Caco-2 (cell line): ENCODE data around the gene TRIB2. TPM values are rescaled to one million over a fixed set of nuclear protein-coding genes. Genes with fewer than 3 reads are reported as not detected.

ENCODE experiments used
- BruUV-seq: library from RNA; stranded (reverse); fragments of 400-500 nt; replicated peaks from 2 replicates; lab custom pipeline; 2021; lab: Mats Ljungman, UMichigan
- CTCF ChIA-PET: fragments of 300-600 bp; sonication (Branson Sonifier 250); formaldehyde crosslinking; loops from one replicate; lab custom pipeline; 2022; ENCODE audit warnings: antibody characterized with exemption; lab: Charles Lee
- POLR2A ChIA-PET: fragments of 300-600 bp; sonication (Branson Sonifier 250); formaldehyde crosslinking; loops from one replicate; lab custom pipeline; 2022; ENCODE audit warnings: antibody characterized with exemption; lab: Charles Lee
- DNase-seq, 2 experiments: peaks; one replicate each; pipeline versions ENCODE4 v3.0.0 to v3.0.0-alpha.2; 2020 to 2022
- H3K27me3 ChIP-seq: replicated peaks from 2 replicates; pipeline ENCODE4 v1.6.0; 2011; ENCODE audit warnings: low read length; ENCODE audit not compliant: control insufficient read depth, insufficient read depth
- H3K36me3 ChIP-seq: 2 replicates; pipeline ENCODE4 v1.5.1; 2011; ENCODE audit warnings: low read length; ENCODE audit not compliant: control insufficient read depth, insufficient read depth
- H3K4me1 ChIP-seq: fragments of 250-450 bp; sonication (Bioruptor Pico); 2 replicates; pipeline ENCODE4 v1.5.1; 2020; ENCODE audit warnings: mild to moderate bottlenecking
- H3K4me3 ChIP-seq: 2 replicates; pipeline ENCODE4 v1.5.1; 2011; ENCODE audit warnings: low read depth, mild to moderate bottlenecking, control low read depth, low read length
- H3K9me3 ChIP-seq: fragments of 250-450 bp; sonication (Bioruptor Pico); 2 replicates; pipeline ENCODE4 v1.5.1; 2020; ENCODE audit warnings: mild to moderate bottlenecking, moderate library complexity
- H3K27ac Mint-ChIP-seq: one replicate; pipeline ENCODE4 v1.8.0; 2022; ENCODE audit warnings: mixed read lengths; ENCODE audit not compliant: unreplicated experiment
- H3K27me3 Mint-ChIP-seq: one replicate; pipeline ENCODE4 v1.8.0; 2022; ENCODE audit warnings: mixed read lengths; ENCODE audit not compliant: insufficient read depth, unreplicated experiment
- H3K36me3 Mint-ChIP-seq: one replicate; pipeline ENCODE4 v1.8.0; 2022; ENCODE audit warnings: mild to moderate bottlenecking, mixed read lengths; ENCODE audit not compliant: insufficient read depth, unreplicated experiment
- H3K4me1 Mint-ChIP-seq: one replicate; pipeline ENCODE4 v1.8.0; 2022; ENCODE audit warnings: low read depth, mixed read lengths; ENCODE audit not compliant: unreplicated experiment
- H3K4me3 Mint-ChIP-seq: one replicate; pipeline ENCODE4 v1.8.0; 2022; ENCODE audit warnings: mild to moderate bottlenecking, moderate library complexity, mixed read lengths; ENCODE audit not compliant: unreplicated experiment
- H3K9me3 Mint-ChIP-seq: one replicate; pipeline ENCODE4 v1.8.0; 2022; ENCODE audit warnings: mixed read lengths; ENCODE audit not compliant: unreplicated experiment
- CTCF ChIP-seq, 2 experiments: fragments of 200-600 bp in 1 of 2; IDR thresholded peaks; 1 replicate in 1 of 2; 2 replicates in 1 of 2; pipeline versions ENCODE4 v1.5.1 to v1.8.0; 2011 to 2022; ENCODE audit warnings: antibody characterized with exemption in 1 of 2, control low read depth in 1 of 2, inconsistent platforms in 1 of 2, low read depth in 1 of 2, low read length in 1 of 2, mild to moderate bottlenecking in 1 of 2, moderate library complexity in 1 of 2; ENCODE audit not compliant: insufficient read depth in 1 of 2, severe bottlenecking in 1 of 2, unreplicated experiment in 1 of 2
- intact Hi-C: fragments of 100-400 bp; cut with micrococcal nuclease; formaldehyde crosslinking; loops from one replicate; pipeline ENCODE4 v1.10.0; 2022; ENCODE audit not compliant: unreplicated experiment
- total RNA-seq: library from RNA; stranded (reverse); gene quantifications from 2 replicates; pipeline ENCODE4 v1.2.3, GENCODE V29; 2022

Gene TRIB2
- total RNA-seq, 1 experiment from 2014 or later: 2.9 TPM

GRCh38 chr2:12742891-12743290 is 26.2 kb downstream of the TRIB2 start:
- BruUV-seq: no TSS peak
- TF ChIP-seq CTCF (IDR thresholded peaks at IDR 0.05; ENCODE audit: insufficient read depth in 1 of 2, low read depth in 1 of 2, low read length in 1 of 2, severe bottlenecking in 1 of 2, unreplicated experiment in 1 of 2): no peak
- Histone ChIP-seq H3K27me3 (no peaks in the 10 kb centered on the region; the same call in 1 of the 2 replicates), H3K9me3 (no peaks in the 10 kb centered on the region), H3K4me1 (no peaks in the 10 kb centered on the region), H3K36me3 (no peaks in the 10 kb centered on the region), H3K4me3 (no peak overlapping the region)
- no peak overlapping the region for H3K4me3 Mint-ChIP-seq
- no peak for DNase-seq
- intact Hi-C loops: no loop called here
- no peaks in the 10 kb centered on the region for H3K9me3 Mint-ChIP-seq
- ChIA-PET POLR2A (no interaction called here), CTCF (no interaction called here)
- peaks cover 3% of the 10 kb centered on the region for H3K27me3 Mint-ChIP-seq
- no peak overlapping the region for H3K27ac Mint-ChIP-seq
- H3K36me3 Mint-ChIP-seq: no peaks in the 10 kb centered on the region
- no peaks in the 10 kb centered on the region for H3K4me1 Mint-ChIP-seq

- no peak overlapping the region for H3K4me3 ChIP-seq
- no peaks in the 10 kb centered on the region for H3K4me1 ChIP-seq
- ChIA-PET POLR2A (no interaction called here), CTCF (no interaction called here)
- H3K27me3 ChIP-seq: no peaks in the 10 kb centered on the region
- H3K27me3 Mint-ChIP-seq: peaks cover 8% of the 10 kb centered on the region
- no TSS peak for BruUV-seq
- no peaks in the 10 kb centered on the region for H3K9me3 Mint-ChIP-seq
- no peak for TF ChIP-seq CTCF (IDR thresholded peaks at IDR 0.05; ENCODE audit: insufficient read depth in 1 of 2, low read depth in 1 of 2, low read length in 1 of 2, severe bottlenecking in 1 of 2, unreplicated experiment in 1 of 2)
- H3K4me1 Mint-ChIP-seq: no peaks in the 10 kb centered on the region
- H3K36me3 ChIP-seq: no peaks in the 10 kb centered on the region
- no peak overlapping the region for H3K27ac Mint-ChIP-seq
- no peaks in the 10 kb centered on the region for H3K36me3 Mint-ChIP-seq
- no peak overlapping the region for H3K4me3 Mint-ChIP-seq
- no peaks in the 10 kb centered on the region for H3K9me3 ChIP-seq
- intact Hi-C loops: no loop called here
- DNase-seq: no peak
Observed at GRCh38 chr2:12750166-12750905, 33.6 kb downstream of the TRIB2 start.

GRCh38 chr2:12754643-12755042 is 37.9 kb downstream of the TRIB2 start:
- Mint-ChIP-seq H3K4me1 (no peaks in the 10 kb centered on the region), H3K9me3 (no peaks in the 10 kb centered on the region), H3K36me3 (no peaks in the 10 kb centered on the region), H3K4me3 (no peak overlapping the region), H3K27ac (no peak overlapping the region), H3K27me3 (peaks cover 2% of the 10 kb centered on the region)
- H3K27me3 ChIP-seq: no peaks in the 10 kb centered on the region
- no TSS peak for BruUV-seq
- H3K4me1 ChIP-seq: no peaks in the 10 kb centered on the region
- POLR2A ChIA-PET: no interaction called here
- intact Hi-C loops: no loop called here
- CTCF ChIA-PET: no interaction called here
- no peaks in the 10 kb centered on the region for H3K36me3 ChIP-seq
- DNase-seq: no peak
- H3K9me3 ChIP-seq: no peaks in the 10 kb centered on the region
- no peak overlapping the region for H3K4me3 ChIP-seq
- no peak for TF ChIP-seq CTCF (IDR thresholded peaks at IDR 0.05; ENCODE audit: insufficient read depth in 1 of 2, low read depth in 1 of 2, low read length in 1 of 2, severe bottlenecking in 1 of 2, unreplicated experiment in 1 of 2)
